Stimulated activated CD4-positive, alpha-beta T cell treated with anti-CD3 and anti-CD28 coated beads, Interleukin-15, amount 100 ng/mL, for 1 hour (primary cell): ENCODE data around the gene SYT2.

ENCODE experiments used
- DNase-seq, 2 donors: peaks; one replicate each; pipeline ENCODE4 v3.0.0-alpha.2; 2020; ENCODE audit warnings: low read depth in 1 of 2, low spot score in 1 of 2

SYT2 gene

GRCh38 chr1:202679406-202680177 is 30.7 kb downstream of the SYT2 start:
- no peak for DNase-seq

DNA sequence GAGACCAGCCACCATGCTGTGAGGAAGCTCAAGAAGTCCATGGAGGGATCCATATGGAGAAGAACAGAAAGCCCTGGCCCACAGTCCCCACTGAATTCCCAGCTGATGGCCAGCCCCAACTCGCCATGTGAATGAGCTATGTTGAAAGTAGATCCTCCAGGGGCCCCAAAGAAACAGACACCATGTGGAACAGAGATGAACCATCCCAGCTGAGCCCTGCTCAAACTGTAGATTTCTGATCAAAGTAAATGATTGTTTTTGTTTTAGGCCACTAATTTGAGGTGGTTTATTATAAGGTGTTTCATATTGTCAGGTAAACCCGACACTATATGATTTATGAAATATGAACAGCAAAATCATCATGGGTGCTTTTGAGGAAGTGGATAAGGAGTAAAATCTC is 32.8 kb downstream of the SYT2 start:
- DNase-seq, result no peak

DNA sequence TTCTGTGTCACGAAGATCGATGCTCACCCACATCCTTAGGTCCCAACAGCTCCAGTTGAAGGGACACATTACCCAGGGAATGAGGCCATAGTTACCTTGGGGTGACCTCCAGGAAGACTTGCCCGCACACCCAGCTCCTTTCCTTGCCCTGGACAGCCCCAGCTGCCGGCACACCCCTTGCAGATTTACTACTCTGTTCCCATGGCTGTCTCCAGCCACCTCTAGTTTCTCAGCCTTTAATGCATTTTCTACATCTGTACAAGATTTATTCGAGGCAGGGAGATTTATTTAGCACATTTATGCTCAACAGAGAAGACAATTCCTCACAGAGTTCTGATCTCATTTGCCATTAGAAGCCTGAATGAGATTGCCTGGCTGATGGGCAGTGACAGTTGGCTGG is 36.7 kb downstream of the SYT2 start:
- DNase-seq, result no peak

DNA sequence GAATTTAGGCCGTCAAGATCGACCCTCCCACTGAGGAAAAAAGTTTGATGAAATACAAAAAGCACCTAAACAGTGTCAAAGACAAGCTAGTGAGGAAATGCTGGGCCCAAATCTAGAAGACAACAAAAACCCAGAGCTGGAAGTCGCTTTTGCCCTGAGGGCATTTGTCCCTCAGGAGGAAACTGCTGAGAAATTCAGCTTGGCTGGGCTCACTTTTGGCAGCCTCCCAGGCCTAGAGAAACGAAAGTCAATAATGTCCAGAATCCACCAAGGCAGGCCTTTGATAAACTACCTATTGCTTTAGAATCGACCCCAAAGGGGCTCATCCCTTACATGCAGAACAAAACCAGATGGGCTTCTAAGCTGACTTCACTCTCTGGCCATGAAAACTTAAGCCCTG is 38.9 kb downstream of the SYT2 start:
- no peak for DNase-seq

- DNase-seq, result no peak
These were observed 44.8 kb downstream of the SYT2 start for GRCh38 chr1:202665417-202665816.

DNA sequence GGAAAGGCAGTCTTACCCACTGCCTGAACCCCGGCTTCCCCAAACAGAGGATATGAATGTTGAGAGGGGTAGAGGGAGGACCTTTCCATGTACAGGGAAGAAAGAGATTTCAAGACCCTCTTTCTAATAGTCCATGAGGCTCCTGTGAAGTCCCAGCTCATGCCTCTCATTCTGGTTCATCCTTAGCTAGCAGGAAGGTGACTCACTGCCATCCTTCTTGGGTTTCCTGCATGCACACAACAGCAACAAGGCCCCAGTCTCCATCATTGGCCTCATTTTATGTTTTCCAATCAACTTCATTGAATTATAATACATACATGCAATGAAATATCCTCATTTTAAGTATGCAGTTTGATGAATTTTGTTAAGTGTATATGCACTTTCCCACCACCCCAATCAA is 46.2 kb downstream of the SYT2 start:
- no peak for DNase-seq

GRCh38 chr1:202663131-202663530 is 47.1 kb downstream of the SYT2 start:
- DNase-seq, result no peak

DNA sequence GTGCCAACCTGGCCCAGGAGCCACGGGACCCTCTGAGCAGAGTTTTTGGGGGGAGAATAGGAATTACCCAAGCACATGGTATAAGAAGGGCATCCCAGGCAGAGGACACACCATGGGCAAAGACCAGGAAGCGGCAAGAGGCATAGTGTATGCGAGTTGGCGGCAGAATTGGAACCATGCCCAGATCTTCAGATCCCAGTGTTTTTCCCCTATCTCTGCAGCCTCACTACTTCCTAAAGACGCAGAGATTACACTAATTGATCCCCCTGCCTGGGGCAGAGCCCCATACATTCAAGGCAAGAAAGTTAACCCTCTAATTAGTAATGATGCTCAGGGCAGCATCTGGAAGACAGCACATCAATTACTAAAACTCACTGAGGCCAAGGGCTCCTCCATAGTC is 48.2 kb downstream of the SYT2 start:
- DNase-seq, result no peak

DNA sequence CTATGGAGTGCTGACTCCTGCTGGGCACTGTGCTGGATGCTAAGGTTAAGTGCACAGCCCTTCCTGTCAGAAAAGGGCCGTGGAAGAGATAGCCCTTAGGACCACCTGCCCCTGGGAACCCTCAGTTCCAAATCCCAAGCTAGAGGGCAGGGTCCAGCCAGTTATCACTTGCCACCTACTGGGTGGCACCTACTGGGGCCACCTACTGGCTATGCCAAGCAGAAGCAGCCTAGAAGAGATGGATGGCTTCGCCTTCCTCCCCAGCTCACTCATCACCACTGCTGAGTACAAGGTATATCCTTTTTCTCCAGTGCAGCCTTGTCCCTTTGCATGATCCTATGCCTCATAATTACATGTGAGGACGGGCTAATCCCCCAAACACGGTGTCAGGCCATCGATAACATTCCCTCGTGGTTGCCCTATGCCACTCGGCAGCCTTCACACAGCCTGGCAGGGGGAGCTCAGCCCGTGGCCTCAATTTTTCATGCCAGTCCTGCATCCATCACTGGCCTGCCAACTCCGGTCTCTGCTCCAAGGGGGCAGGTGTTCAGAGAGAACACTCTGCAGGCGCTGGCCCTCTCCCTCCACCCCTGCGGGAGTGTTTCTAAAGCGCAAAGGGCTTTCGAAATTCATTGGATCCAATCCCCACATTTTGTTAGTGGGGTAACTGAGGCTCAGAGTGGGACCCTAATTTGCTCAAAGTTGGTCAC is 49.0 kb downstream of the SYT2 start:
- DNase-seq, result no peak

GRCh38 chr1:202659974-202660373 is 50.3 kb downstream of the SYT2 start:
- DNase-seq, result no peak

DNA sequence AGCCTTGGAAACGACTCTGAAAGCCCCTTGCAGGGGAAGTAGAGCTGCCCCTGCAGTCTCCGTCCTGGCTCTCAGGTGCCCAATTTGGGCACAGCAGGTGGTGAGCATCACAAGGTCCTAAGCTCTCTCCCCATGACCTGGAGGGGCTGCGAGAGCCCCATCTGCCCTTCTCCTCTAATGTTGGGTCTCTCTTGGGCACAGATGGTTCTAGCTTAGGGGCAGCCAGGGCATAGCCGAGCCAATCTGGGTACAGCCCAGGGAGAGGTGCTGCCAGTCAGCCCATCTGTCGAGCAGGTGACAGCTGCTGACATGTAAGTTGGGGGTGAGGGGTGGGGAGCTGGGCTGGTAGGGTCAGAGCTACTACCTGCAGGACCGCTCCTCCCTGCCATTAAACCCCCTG is 50.7 kb downstream of the SYT2 start:
- no peak for DNase-seq

GRCh38 chr1:202658769-202659168 is 51.5 kb downstream of the SYT2 start:
- no peak for DNase-seq

GRCh38 chr1:202658251-202658759 is 51.9 kb downstream of the SYT2 start:
- no peak for DNase-seq

GRCh38 chr1:202656951-202657646 is 53.2 kb downstream of the SYT2 start:
- no peak for DNase-seq

- no peak for DNase-seq
These were observed 54.2 kb downstream of the SYT2 start for GRCh38 chr1:202656057-202656456.

DNA sequence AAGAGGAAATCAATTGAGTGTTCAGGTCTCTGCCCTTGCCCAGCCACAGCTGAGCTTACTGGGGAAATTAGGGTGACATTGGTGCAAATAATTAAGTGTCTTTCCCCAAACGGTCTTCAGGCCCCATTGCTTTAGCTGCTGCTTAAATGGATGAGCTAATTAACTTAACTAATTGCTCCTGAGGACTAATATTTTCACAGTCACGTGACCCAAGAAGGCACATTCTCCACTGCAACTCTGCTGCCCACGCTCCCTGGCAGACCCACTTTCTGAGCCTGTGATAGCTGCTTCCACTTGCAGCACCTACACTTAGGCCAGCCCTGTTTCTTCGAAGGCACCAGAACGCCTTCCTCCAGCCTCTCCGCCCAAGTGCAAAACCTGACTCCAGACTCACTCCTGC is 56.2 kb downstream of the SYT2 start:
- no peak for DNase-seq

GRCh38 chr1:202649553-202650392 is 60.5 kb downstream of the SYT2 start:
- DNase-seq, result no peak

DNA sequence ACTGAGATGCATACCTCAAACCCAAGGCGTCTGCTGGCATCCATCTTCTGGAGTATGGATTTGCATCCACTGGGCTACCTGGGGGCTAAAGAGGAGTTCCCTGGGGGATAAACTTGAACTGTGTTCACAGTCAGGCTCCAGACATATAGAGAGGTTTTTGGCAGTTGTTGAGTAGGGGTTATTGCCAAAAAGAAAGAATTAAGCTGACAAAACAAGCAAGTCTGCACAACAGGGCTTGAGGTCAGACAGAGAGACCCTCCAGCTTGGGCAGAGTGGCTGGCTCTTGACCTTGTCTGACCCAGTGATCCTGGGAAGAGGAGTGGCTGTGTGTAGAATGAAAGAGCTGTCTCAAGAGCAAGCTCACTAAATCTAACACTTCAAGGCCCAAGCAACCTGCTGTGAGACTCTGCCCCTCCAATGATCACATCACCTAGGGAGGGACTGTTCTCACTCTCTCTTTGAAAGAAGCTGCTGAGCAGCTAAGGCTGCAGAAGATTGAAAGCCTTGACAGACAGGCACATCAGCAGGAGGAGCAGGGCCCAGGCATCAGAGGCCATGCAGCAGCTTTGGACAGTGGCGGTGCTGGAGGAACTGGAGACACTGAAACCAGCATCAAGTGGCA is 61.5 kb downstream of the SYT2 start:
- no peak for DNase-seq

DNA sequence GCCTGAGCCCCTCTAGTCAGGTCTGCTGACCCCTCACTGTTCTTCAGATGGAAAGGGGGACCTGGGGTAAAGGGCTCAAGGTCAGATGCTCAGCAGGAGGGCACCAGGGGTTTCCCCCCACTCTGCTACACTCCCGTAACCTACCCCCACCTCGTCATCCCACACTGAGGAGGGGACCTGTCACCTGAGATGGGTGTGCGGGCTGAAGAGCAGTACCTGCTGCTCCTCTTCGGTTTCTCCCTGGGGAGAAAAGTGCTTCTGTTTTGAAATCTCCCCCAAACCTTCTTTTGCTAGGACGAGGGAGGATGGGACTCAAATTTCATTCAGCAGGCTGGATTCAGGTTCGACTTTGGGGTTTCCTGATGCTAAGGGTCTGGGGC is 65.2 kb downstream of the SYT2 start:
- DNase-seq, result no peak

DNA sequence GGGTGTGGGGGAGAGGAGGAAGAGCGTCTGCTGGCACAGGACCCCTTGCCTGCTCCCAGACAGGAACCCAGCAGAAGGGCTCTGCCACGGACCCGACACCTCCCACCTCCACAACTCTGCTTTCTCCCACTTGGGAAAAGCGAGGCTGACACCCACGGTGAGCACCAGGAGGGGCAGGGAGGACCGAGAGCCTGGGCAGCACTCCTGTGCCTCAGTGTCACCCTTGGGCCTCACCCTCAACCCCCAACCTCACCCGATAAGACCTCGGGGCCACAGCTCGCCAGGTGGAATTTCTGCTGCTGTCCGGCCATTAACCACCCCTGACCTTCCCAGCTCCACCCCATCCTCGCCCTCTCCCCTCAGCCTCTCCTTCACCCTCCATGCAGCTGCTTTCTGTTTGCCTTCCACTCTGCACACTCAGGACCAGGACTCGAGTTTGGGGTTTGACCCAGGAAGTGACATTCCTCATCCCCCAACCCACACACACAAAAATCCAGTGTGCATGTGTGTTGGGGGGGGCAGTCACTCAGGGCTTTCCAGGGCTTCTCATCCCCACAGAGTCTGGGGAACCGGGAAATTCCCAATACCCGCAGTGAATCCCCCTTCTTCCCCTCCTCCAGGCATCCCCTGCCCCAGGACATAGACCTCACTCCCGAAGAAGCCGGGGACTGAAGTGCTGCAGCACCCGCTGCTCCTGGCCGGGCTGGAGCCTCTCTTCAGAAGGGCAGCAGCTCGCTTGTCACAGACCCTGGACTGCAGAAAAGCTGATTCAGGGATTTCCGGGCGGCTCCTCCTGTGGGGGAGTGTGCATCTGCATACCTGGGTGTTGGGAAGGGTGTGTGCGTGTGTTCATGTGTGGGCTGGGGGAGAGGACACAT is 65.8 kb downstream of the SYT2 start:
- no peak for DNase-seq
